GM21381 (cell line): ENCODE measurements around the gene TELO2.

Experiments
- ATAC-seq: cut with Tn5 transposase; IDR thresholded peaks from one replicate; pipeline ENCODE4 v1.9.1; 2021; ENCODE audit warnings: mild to moderate bottlenecking, moderate library complexity; ENCODE audit not compliant: unreplicated experiment

TELO2 gene

DNA sequence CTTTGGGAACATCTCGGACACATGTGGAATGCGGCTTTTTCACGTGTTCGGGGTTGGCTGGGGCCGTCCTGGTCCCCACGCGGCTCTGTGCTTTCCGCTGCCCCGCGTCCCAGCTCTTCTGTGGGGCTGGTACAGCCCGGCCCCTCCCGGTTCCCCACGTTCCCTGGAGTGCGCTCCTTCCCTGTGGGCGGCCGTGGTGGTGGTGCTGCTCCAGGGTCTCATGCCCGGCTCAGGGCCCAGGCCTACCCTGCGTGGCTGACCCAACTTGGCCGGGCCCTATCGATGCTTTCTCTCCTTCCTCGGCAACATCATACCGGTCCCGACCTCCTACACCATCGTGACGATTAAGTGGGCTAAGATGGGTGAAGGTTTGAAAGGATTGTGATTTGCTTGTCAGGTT, 3.3 kb downstream of the TELO2 start:
- no peak for ATAC-seq

- no peak for ATAC-seq
Observed at GRCh38 chr16:1497014-1497598, 3.9 kb downstream of the TELO2 start.

DNA sequence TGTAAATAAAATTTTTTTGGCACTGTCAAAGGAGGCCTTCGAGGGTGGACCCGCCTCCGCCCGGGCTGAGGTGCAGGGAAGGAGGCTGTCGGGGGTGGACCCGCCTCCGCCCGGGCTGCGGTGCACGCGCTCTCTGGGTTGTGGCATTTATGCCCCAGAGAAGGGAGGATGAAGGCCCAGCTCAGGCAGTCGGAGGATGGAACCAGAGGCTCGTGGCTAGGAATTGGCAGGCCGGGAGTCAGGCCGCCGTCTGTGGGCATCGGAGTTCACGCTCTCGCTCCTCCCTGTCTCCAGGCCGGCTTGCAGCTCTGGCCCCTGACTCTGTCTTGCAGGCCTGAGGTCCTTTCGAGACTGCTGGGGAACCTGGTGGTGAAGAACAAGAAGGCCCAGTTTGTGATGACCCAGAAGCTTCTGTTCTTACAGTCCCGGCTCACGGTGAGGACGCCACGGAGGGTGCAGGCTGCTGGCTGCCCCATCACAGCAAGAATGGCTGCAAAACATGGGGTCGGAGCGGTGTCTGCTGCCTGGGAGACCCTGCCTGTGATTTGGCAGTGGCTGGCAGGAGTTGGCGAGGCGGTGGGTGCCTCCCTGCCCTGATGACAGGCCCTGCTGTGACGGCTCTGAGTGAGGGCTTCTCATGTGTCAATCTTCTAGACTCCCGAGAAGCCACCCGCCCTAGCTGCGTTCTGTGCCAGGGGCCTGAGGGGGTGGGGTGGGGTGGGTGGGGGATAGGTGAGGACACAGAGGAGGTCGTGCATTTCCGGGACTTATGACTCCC, 5.9 kb downstream of the TELO2 start:
- ATAC-seq, result no peak

DNA sequence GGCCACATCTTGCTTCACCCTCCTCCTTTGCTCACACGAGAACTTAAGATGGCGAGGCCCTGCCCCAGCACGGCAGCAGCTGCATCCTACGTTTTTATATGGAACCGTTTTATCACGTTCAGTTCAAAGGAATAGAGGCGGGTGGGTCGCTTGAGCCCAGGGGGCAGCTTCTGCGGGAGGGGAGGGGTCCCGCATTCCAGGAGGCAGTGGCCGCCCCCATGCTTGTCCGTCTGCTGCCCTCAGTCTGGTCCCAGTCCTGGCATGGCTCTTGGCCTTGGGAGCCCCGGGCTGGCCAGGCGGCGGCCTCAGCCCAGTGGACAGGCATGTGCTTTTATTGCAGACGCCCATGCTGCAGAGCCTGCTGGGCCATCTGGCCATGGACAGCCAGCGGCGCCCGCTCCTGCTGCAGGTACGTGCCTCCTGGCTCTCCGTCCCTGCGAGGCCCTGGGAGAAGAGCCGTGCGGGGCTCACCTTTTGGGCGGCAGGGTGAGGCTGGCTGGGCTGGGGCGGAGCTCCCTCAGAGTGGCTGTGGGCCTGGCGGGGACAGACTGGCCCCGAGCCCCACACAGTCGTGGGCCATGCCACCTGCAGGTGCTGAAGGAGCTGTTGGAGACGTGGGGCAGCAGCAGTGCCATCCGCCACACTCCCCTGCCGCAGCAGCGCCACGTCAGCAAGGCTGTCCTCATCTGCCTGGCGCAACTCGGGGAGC, 6.8 kb downstream of the TELO2 start:
- no peak for ATAC-seq

DNA sequence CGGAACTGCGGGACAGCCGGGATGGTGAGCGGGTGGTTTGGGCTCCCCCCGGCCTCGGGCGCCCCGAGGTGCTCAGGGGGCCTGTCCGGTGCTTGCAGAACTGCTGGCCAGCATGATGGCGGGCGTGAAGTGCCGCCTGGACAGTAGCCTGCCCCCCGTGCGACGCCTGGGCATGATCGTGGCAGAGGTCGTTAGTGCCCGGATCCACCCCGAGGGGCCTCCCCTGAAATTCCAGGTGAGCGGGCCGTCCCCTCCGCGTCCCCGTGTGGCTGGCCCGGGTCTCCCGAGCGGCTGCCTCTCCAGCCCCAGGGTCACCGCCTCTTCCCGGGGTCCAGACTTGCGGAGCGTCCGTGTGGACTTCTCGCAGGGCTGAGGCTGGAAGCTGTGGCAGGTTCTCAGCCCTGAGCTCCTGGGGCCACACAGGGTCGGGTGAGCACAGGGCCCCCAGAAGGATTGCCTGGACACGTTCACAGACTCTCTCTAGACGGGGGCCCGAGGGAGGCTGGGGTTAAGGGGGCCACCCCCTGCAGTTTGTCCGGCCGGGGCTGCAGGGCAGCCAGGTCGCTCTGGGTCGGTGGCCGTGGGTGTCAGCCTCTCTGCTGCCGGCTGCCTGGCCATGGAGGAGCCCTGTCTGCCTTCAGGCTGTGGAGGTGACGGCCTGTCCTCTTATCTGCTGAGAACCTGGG, 7.4 kb downstream of the TELO2 start:
- ATAC-seq, result no peak

DNA sequence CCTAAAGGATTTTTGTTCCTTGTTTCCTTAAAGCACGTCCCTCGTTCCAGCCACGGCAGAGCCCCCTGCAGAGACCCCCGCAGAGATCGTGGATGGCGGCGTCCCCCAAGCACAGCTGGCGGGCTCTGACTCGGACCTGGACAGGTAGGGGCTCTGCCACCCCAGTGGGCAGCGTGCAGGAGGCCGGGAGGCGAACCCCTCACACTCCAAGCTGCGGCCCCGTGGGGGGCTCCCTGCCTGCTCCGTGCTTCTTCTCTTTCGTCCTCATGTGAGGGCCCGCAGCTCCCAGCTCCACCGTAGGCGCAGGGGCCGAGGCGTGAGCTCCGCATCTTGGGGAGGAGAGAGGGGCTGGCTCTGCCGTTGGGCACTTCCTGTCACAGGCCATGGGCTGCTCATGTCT, 8.5 kb downstream of the TELO2 start:
- no peak for ATAC-seq

GRCh38 chr16:1502092-1503004, 9.2 kb downstream of the TELO2 start:
- ATAC-seq, result no peak

DNA sequence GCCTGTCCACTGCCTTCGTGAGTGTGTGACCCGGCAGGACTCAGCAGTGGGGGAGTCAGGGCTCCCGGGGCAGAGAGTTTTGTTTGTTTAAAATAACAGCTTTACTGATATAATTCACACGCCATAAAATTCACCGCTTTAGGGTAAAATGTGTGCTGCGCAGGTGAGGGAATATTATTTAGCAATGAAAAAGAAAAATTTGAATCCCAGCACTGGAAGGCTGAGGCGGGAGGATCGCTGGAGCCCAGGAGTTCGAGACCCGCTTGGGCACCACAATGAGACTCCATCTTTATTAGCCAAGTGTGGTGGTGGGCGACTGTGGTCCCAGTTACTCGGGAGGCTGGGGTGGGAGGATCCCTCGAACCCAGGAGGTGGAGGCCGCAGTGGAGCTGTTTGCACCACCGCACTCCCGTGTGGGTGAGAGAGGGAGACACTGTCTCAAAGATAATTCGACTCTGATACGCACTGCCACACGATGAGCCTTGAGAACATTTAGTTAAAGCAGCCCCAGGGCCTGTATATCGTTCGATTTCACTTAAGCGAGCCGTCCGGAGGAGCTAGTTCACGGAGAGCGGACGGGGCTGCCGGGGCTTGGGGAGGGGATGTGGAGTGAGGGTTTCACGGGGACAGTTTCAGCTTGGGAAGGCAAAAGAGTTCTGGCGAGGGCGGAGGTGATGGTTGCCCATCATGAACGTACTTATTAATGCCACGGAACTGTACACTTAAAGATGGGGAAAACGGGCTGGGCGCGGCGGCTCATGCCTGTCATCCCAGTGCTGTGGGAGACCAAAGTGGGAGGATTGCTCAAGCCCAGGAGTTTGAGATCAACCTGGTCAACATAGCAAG, 10.2 kb downstream of the TELO2 start:
- no peak for ATAC-seq

DNA sequence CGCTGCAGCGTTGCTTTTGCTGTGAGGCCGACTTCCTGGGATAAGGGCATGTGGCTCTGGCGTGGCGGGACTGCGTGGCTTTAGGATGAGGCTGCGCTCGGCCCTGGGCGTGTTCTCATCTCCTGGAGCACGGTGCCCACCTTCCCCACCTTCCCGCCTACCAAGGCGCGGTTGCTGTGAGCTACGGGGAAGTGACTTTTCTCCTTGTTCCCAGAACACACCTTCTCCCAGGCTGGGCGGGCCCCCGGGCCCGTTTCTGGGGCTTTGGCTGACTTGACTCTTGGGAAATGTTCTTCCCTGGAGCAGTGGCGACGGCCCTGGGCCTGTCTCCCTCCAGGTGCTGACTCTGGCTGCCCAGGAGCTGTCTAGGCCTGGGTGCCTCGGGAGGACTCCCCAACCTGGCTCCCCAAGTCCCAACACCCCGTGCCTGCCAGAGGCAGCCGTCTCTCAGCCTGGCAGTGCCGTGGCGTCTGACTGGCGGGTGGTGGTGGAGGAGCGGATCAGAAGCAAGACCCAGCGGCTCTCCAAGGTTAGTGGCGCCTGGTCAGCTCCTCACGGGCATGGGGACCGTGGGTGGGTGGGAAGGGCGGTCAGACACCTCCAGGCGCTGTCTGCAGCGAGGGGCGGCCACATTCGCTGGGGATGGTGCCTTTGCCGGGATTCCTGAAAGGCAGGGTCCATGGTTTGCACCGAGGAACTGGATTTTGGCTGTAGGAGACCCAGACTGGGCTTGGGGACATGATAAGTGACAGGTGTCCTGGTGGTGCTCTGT, 12.1 kb downstream of the TELO2 start:
- ATAC-seq, result no peak

- no peak for ATAC-seq
Observed at GRCh38 chr16:1505912-1506311, 12.8 kb downstream of the TELO2 start.

DNA sequence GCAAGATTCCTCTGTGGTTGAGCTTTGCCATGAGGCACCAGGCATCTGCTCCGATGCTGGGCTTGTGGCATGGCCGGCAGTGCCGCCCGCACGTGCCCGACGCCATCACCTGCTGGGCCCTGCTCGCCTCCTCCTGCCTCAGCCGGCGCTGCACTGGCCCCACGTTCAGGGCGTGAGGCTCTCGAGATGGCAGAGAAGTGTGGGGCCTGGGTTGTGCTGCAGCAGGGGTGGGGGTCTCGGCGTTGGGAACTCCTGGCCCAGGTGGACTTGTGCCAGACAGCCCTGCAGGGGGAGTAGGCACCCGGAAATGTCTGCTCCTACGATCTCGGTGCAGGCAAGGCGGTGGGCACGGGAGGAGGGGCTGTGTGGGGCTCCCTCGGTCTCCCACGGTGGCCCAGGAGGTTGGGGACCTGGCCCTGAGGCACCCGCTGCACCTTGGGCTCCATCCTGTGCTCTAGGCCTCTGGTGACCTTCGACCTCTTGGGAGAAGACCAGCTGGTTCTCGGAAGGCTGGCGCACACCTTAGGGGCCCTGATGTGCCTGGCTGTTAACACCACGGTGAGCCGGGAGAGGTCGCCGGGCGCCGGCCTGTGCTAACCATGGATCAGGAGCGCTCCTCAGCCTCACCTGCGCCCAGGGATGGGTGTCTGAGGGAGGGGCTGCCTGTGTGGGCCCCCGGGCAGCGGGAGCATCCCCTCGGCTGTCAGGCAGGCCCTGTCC, 13.5 kb downstream of the TELO2 start:
- ATAC-seq, result no peak

DNA sequence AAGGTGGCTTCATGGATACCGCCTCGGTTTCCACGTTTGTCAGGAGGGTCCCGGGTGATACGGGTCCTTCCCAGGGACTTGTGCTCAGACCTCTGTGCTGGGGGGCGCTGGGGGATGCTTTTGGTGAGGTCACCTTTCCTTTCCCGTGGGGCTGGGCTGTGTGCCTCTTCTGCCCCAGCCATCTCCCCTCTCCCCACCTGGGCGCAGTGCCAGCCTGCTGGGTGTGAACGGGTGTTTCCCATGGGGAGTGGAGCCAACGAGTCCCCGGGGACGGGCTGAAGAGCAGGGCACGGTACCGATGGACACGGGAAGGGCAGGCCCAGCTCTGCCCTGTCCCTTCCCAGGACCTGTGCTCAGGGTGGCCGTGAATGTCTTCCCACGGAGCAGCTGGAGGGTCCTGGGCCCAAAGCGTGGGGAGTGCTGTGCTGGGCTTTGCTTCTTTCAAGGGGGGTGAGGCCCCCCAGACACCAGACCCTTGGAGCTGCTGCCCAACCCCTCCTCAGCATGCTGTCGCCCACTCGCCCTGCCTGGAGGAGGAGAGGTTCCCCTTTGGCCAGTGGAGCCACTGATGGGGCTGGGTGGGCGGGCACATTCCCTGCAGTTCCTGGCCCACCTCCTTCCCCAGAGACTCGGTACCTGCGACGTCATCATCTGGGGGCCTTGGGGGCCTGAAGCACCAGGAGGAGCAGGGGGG, 15.5 kb downstream of the TELO2 start:
- ATAC-seq, result no peak

- no peak for ATAC-seq
Observed at GRCh38 chr16:1509307-1510221, 16.4 kb downstream of the TELO2 start.

GRCh38 chr16:1510272-1510671, 17.1 kb downstream of the TELO2 start:
- ATAC-seq, result no peak

DNA sequence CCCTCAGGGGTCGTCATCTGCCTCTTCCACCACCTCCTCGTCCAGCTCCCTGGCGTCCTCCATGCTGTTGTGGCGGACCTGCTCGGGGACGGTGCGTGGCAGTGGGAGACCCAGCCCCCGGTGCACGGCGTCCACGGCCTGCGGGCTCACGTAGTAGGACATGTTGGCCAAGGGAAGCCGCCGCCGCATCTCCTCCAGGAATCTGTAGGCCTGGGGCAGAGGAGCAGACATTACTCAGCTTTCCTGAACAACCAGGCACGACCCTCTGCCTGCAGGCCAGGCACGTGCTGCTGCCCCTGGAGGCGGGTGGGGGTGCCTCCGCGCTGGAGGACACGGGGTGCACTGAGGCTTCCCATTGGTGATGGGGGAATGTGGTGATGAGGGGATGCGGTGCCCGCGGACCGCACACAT, 17.8 kb downstream of the TELO2 start:
- ATAC-seq, result no peak
